Measurements from ENCODE around the gene ALPG. TPM values are rescaled to one million over a fixed set of nuclear protein-coding genes. Genes with fewer than 3 reads are reported as not detected.

Gene ALPG
- total and polyA plus RNA-seq, 2 of the 13 experiments (the other 11 are each of a cell fraction or from before 2014, with no cell fraction given), result not detected

- CTCF ChIA-PET (ENCODE audit: low intra/inter-chr PET ratio, low total read pairs), result no interaction called here
- POLR2A ChIA-PET, result no interaction called here
- intact Hi-C loops (cut with micrococcal nuclease; ENCODE audit: unreplicated experiment), result no loop called here
Measured at GRCh38 chr2:232416521-232417470, 10.2 kb downstream of the ALPG start.

GRCh38 chr2:232417489-232417888 lies 10.8 kb downstream of the ALPG start:
- no peak overlapping the region for H3K4me2 ChIP-seq (ENCODE audit: low read depth, low read length)
- DNase-seq (ENCODE audit: low spot score) (no peak), ATAC-seq (no peak), FAIRE-seq (no peak)
- intact Hi-C loops (cut with micrococcal nuclease; ENCODE audit: unreplicated experiment), result no loop called here
- no peaks in the 10 kb centered on the region for H3K4me1 ChIP-seq (ENCODE audit: insufficient read depth, low read length)
- peaks cover 11% of the 10 kb centered on the region for H3K9me3 ChIP-seq (ENCODE audit: low read length)
- no TSS peak for BruUV-seq (replicated peaks)
- H3K9ac ChIP-seq (ENCODE audit: insufficient read depth, low read depth, low read length), result no peak overlapping the region
- peaks cover 17 to 82% of the 10 kb centered on the region in 2 experiments for H3K27me3 ChIP-seq (ENCODE audit: control insufficient read depth in 1 of 2, insufficient read depth in 2 of 2, low read length in 2 of 2)
- no peaks in the 10 kb centered on the region for H3K79me2 ChIP-seq (ENCODE audit: insufficient read depth, low read length)
- ChIA-PET CTCF (ENCODE audit: low intra/inter-chr PET ratio, low total read pairs) (no interaction called here), POLR2A (no interaction called here)
- H3K4me3 ChIP-seq (replicated peaks in 1 of 3; ENCODE audit: insufficient read depth in 1 of 3, low read depth in 2 of 3, low read length in 3 of 3), result no peak overlapping the region
- no peak for TF ChIP-seq RBAK (CRISPR knock-in tag; IDR thresholded peaks at IDR 0.05)
- H3K36me3 ChIP-seq (replicated peaks in 1 of 2; ENCODE audit: control insufficient read depth in 1 of 2, insufficient read depth in 2 of 2, low read length in 2 of 2), result no peaks in the 10 kb centered on the region
- H3K27ac ChIP-seq (ENCODE audit: extremely low read length, insufficient read depth, low read length), result no peak overlapping the region
- no peak overlapping the region for H2AFZ ChIP-seq (ENCODE audit: low read length)
- in situ Hi-C loops (cut with HindIII; ENCODE audit: extremely low pct_ligation_motif_present, low pct_unique_long_range_greater_than_20kb), result no loop called here
- 7% methylated on average over 3 of the region's 5 CpGs for WGBS (ENCODE audit: low lambda C conversion rate)
- H4K20me1 ChIP-seq (ENCODE audit: insufficient read depth, low read length), result no peaks in the 10 kb centered on the region

More at GRCh38 chr2:232416521-232417470, 10.2 kb downstream of the ALPG start:
- H4K20me1 ChIP-seq (ENCODE audit: insufficient read depth, low read length), result no peaks in the 10 kb centered on the region
- no peak for FAIRE-seq
- no peak for ATAC-seq
- peaks cover 4% of the 10 kb centered on the region; the same call in 1 of the 2 replicates for H3K9me3 ChIP-seq (ENCODE audit: low read length)
- H3K36me3 ChIP-seq (replicated peaks in 1 of 2; ENCODE audit: control insufficient read depth in 1 of 2, insufficient read depth in 2 of 2, low read length in 2 of 2), result no peaks in the 10 kb centered on the region
- H3K4me1 ChIP-seq (ENCODE audit: insufficient read depth, low read length), result no peaks in the 10 kb centered on the region
- TF ChIP-seq ZFX (CRISPR knock-in tag; IDR thresholded peaks at IDR 0.05; ENCODE audit: low read depth) (no peak), NR2C2 (CRISPR knock-in tag; IDR thresholded peaks at IDR 0.05; ENCODE audit: borderline replicate concordance) (peak; percentile 70), MTA3 (CRISPR knock-in tag; IDR thresholded peaks at IDR 0.05) (no peak), ZNF292 (CRISPR knock-in tag; IDR thresholded peaks at IDR 0.05; ENCODE audit: borderline replicate concordance, low read depth) (no peak), BRD4 (CRISPR knock-in tag; IDR thresholded peaks at IDR 0.05) (no peak)
- no peak overlapping the region for H3K4me2 ChIP-seq (ENCODE audit: low read depth, low read length)
- no peak overlapping the region for H3K27ac ChIP-seq (ENCODE audit: extremely low read length, insufficient read depth, low read length)
- H3K9ac ChIP-seq (ENCODE audit: insufficient read depth, low read depth, low read length), result no peak overlapping the region
- in situ Hi-C loops (cut with HindIII; ENCODE audit: extremely low pct_ligation_motif_present, low pct_unique_long_range_greater_than_20kb), result no loop called here
- DNase-seq (ENCODE audit: low spot score), result no peak
- H3K27me3 ChIP-seq (ENCODE audit: control insufficient read depth in 1 of 2, insufficient read depth in 2 of 2, low read length in 2 of 2), result peaks cover 17 to 77% of the 10 kb centered on the region in 2 experiments
- H3K79me2 ChIP-seq (ENCODE audit: insufficient read depth, low read length), result no peaks in the 10 kb centered on the region
- H3K4me3 ChIP-seq (replicated peaks in 1 of 3; ENCODE audit: insufficient read depth in 1 of 3, low read depth in 2 of 3, low read length in 3 of 3), result no peak overlapping the region
- WGBS (ENCODE audit: low lambda C conversion rate), result 22% methylated on average over 12 of the region's 17 CpGs
- no peak overlapping the region for H2AFZ ChIP-seq (ENCODE audit: low read length)
- BruUV-seq (replicated peaks), result no TSS peak

Measured in HepG2 (cell line).